Retinal pigment epithelial cell (primary cell): ENCODE measurements around the gene IQGAP2.
A peak's percentile ranks its signal among the peaks of the same experiment; 100 is the strongest.
"Not testable (repeated sequence)": the region's sequence is repeated elsewhere in the genome, so short reads cannot be mapped to it uniquely, and the experiment has no call there.

Experiments
- DNase-seq: peaks from one replicate; pipeline ENCODE4 v3.0.0-alpha.2; 2010; ENCODE audit warnings: low read depth
- H3K4me3 ChIP-seq: 2 replicates; pipeline ENCODE4 v1.5.1; 2011; ENCODE audit warnings: mild to moderate bottlenecking, low read length, control low read depth, moderate library complexity
- TF ChIP-seq, protein P1 (sequence below): conservative IDR thresholded peaks from 2 replicates; pipeline ENCODE4 v1.5.1; 2011; ENCODE audit warnings: low read depth, low read length, control low read depth, inconsistent platforms

The IQGAP2 gene

DNA sequence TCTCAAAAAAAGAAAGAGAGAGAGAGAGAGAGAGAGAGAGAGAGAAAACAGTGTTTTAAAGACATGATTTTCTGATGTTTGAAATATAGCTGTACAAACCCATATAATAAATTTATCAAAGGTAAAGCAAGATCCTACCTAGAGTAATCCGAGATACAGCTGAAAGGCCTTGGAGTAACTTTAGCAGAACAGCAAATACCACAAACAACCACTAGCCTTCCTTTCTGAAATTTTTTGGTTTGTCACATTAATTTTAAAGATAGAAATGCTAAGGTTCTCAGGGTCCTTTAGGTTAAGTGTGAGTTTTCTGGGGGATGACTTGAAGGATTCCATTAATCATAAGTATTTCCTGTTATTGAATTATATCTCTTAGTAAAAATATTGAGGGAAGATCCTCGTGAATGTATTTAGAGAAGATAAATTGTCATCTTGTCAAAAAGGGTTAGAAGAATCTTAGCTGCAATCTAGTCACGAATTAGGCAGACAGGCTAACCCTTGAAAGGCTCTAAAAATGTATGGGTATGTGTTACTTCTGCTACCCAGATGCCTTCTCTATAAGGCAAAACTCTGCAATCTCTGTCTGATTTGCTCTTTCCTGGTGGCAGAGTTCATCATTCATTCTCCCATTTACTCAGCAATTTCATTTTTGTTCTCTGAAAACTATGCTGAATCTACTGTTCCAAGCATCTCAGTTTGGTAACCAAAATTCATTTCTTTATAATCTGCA lies 192.8 kb downstream of the IQGAP2 start:
- H3K4me3 ChIP-seq: no peak overlapping the region
- DNase-seq: no peak
- TF ChIP-seq, protein P1, sequence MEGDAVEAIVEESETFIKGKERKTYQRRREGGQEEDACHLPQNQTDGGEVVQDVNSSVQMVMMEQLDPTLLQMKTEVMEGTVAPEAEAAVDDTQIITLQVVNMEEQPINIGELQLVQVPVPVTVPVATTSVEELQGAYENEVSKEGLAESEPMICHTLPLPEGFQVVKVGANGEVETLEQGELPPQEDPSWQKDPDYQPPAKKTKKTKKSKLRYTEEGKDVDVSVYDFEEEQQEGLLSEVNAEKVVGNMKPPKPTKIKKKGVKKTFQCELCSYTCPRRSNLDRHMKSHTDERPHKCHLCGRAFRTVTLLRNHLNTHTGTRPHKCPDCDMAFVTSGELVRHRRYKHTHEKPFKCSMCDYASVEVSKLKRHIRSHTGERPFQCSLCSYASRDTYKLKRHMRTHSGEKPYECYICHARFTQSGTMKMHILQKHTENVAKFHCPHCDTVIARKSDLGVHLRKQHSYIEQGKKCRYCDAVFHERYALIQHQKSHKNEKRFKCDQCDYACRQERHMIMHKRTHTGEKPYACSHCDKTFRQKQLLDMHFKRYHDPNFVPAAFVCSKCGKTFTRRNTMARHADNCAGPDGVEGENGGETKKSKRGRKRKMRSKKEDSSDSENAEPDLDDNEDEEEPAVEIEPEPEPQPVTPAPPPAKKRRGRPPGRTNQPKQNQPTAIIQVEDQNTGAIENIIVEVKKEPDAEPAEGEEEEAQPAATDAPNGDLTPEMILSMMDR: no peak

DNA sequence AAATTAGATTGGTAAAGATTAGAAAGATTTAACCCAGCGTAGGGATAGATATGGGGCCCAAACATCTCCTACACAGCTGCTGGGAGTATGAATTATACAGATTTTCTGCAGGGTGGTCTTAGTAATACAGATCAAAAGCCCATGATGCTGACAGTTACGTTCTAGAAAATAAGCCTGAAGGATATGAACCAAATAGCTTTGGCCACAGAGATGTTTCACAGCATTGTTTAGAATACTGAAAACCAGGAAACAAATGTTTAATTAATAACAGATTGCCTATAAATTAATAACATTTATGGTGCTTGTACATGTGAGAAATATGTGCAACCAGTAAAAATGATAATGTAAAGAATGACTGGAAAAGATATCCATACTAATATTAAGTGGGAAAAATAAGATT lies 195.4 kb downstream of the IQGAP2 start:
- no peak overlapping the region for H3K4me3 ChIP-seq
- no peak for DNase-seq

DNA sequence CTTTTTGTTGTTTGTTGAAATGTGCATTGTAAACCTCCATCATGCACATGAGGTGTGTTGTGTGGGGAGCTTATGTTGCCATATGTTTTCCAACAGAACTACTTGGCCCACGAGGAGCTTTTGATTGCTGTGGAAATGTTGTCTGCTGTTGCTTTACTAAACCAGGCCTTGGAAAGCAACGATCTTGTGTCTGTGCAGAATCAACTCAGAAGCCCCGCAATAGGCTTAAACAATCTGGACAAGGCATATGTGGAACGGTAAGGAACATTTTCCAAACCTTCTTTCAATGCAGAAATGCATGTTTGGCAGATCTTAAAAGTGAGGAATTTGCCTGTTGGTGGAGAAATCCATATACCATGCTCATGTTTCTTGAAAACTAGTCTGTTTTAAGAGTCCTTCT lies 197.6 kb downstream of the IQGAP2 start:
- no peak for DNase-seq
- TF ChIP-seq, protein P1: no peak
- H3K4me3 ChIP-seq: no peak overlapping the region

More for the DNA sequence above, 195.4 kb downstream of the IQGAP2 start:
- TF ChIP-seq, protein P1: no peak

DNA sequence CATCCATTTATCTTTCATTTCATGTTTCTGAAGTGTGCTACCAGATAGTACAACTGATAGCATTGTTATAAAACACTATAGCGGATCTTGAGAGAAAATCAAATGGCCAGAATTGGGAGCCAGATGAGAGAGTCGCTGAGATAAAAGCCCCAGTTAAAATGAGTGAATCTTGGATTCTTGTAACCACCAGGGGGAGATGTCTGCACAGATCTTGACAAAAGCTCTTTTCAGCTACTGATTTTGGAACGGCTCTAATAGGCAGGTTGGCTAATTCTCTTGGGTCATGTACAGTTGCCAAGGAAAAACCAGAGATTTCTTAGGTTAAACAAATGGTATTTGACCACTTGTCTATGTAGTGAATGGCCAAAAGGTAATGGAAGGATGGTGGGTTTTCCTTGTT lies 198.4 kb downstream of the IQGAP2 start:
- DNase-seq: peak; percentile 32
- TF ChIP-seq, protein P1: peak; percentile 75
- no peak overlapping the region for H3K4me3 ChIP-seq

DNA sequence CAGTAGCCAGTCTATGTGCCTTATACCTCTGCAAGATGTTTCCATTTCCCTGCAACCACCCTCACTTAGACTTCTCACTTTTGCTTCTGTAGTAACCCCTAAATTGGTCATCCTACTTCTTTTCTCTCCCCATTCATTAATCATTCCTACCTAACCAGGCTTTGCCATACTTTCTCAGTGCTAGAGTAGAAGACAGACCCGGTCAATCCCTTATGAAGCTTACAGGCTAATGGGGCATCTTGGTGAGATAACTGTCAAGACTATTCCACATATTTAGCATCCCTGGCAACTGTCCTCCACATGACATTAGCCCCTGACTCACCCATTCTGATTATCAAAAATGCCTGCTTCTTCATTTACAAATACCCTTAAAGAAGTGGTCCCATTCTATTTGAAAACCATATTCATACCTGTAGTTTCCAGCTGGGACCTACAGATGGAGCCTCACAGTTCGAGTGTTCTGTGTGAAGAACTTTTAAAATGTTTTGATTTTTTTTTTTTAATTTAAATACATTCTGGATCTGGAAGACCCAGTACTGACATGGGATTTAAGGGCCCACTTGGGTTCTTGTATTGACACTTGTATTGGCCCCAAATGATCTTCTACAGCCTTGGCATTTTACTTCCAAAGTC lies 199.1 kb downstream of the IQGAP2 start:
- no peak for DNase-seq
- TF ChIP-seq, protein P1: peak; percentile 68
- no peak overlapping the region for H3K4me3 ChIP-seq

DNA sequence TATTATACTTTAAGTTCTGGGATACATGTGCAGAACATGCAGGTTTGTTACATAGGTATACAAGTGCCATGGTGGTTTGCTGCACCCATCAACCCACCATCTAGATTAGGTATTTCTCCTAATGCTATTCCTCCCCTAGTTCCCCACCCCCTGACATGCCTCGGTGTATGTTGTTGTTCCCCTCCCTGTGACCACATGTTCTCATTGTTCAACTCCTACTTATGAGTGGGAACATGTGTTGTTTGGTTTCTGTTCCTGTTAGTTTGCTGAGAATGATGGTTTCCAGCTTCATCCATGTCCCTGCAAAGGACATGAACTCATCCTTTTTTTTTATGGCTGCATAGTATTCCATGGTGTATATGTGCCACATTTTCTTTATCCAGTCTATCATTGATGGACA lies 200.9 kb downstream of the IQGAP2 start:
- not testable (repeated sequence) for H3K4me3 ChIP-seq, DNase-seq

DNA sequence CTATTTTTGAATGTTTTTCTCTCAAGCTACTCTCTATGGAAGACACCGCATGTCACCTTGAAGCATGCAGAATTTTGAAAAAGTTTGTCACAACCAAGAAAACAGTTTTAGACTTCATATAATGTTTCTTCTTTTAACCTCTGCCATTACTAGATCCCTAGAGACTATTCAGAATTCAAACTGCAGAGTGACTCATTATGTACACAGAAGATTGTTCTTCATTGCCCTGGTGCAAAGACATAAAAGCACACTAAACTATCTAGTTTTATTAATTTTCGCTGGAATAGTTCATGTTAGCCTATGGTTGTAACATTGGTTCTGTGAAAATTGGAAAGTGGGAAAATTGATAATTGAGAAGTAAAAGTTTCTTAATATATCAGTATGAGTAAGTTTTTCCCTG lies 201.8 kb downstream of the IQGAP2 start:
- TF ChIP-seq, protein P1: no peak
- no peak for DNase-seq
- H3K4me3 ChIP-seq: no peak overlapping the region
